Neural progenitor cell (in vitro differentiated cells): ENCODE measurements around the gene SIPA1L2. TPM values are rescaled to one million over a fixed set of nuclear protein-coding genes. Genes with fewer than 3 reads are reported as not detected.

ENCODE experiments used
- DNase-seq: peaks from one replicate; pipeline ENCODE4 v3.0.0-alpha.2; 2016; ENCODE audit warnings: low spot score
- H2AFZ ChIP-seq: fragments of 200-600 bp; sonication (generic); replicated peaks from 2 replicates; pipeline ENCODE4 v1.6.1; 2016; ENCODE audit warnings: antibody characterized with exemption
- H3F3A ChIP-seq: fragments of 200-600 bp; sonication (generic); 2 replicates; pipeline ENCODE4 v1.6.1; 2016; ENCODE audit warnings: antibody characterized with exemption, low read depth
- H3K27ac ChIP-seq: fragments of 200-600 bp; sonication (generic); 2 replicates; pipeline ENCODE4 v1.5.1; 2016; ENCODE audit warnings: mild to moderate bottlenecking
- H3K27me3 ChIP-seq: fragments of 200-600 bp; sonication (generic); 2 replicates; pipeline ENCODE4 v1.6.1; 2016; ENCODE audit warnings: mild to moderate bottlenecking, moderate library complexity
- H3K36me3 ChIP-seq: fragments of 200-600 bp; sonication (generic); 2 replicates; pipeline ENCODE4 v1.5.1; 2016
- H3K4me1 ChIP-seq: fragments of 200-600 bp; sonication (generic); 2 replicates; pipeline ENCODE4 v1.6.1; 2016; ENCODE audit warnings: mixed run types
- H3K4me2 ChIP-seq: fragments of 200-600 bp; sonication (generic); 2 replicates; pipeline ENCODE4 v1.6.1; 2016
- H3K4me3 ChIP-seq: fragments of 200-600 bp; sonication (generic); 2 replicates; pipeline ENCODE4 v1.5.1; 2016
- H3K79me2 ChIP-seq: fragments of 200-600 bp; sonication (generic); 2 replicates; pipeline ENCODE4 v1.6.1; 2016; ENCODE audit warnings: low read depth
- H3K9ac ChIP-seq: fragments of 200-600 bp; sonication (generic); 2 replicates; pipeline ENCODE4 v1.6.1; 2016
- H3K9me3 ChIP-seq: fragments of 200-600 bp; sonication (generic); 2 replicates; pipeline ENCODE4 v1.5.1; 2016; ENCODE audit warnings: low read depth
- H4K20me1 ChIP-seq: fragments of 200-600 bp; sonication (generic); 2 replicates; pipeline ENCODE4 v1.6.1; 2016; ENCODE audit warnings: low read depth
- H3K27ac Mint-ChIP-seq: 3 replicates; pipeline ENCODE4 v1.8.0; 2021; ENCODE audit warnings: mixed read lengths
- H3K27me3 Mint-ChIP-seq: 2 replicates; pipeline ENCODE4 v1.8.0; 2022; ENCODE audit warnings: low read depth, mild to moderate bottlenecking, inconsistent platforms, moderate library complexity, mixed read lengths; ENCODE audit not compliant: insufficient read depth
- H3K36me3 Mint-ChIP-seq: 3 replicates; pipeline ENCODE4 v1.8.0; 2021; ENCODE audit warnings: mixed read lengths
- H3K4me1 Mint-ChIP-seq: 3 replicates; pipeline ENCODE4 v1.8.0; 2021; ENCODE audit warnings: mixed read lengths
- H3K4me3 Mint-ChIP-seq: 3 replicates; pipeline ENCODE4 v1.8.0; 2021; ENCODE audit warnings: mild to moderate bottlenecking, moderate library complexity, mixed read lengths
- H3K9me3 Mint-ChIP-seq: 3 replicates; pipeline ENCODE4 v1.8.0; 2020; ENCODE audit warnings: mixed read lengths
- CTCF ChIP-seq: fragments of 200-600 bp; sonication (generic); IDR thresholded peaks from 2 replicates; pipeline ENCODE4 v1.5.1; 2017; ENCODE audit warnings: antibody characterized with exemption, mild to moderate bottlenecking
- EZH2 ChIP-seq: fragments of 200-600 bp; sonication (generic); IDR thresholded peaks from 2 replicates; pipeline ENCODE4 v1.6.1; 2017; ENCODE audit warnings: antibody characterized with exemption, mild to moderate bottlenecking, moderate library complexity
- EZH2phosphoT487 ChIP-seq: fragments of 200-600 bp; sonication (generic); IDR thresholded peaks from 2 replicates; pipeline ENCODE4 v1.6.1; 2017; ENCODE audit warnings: antibody characterized with exemption
- total RNA-seq: library from RNA; depleted of rRNA; stranded (reverse); fragments of >200 nt; gene quantifications from 2 replicates; pipeline ENCODE4 v1.2.3, GENCODE V29; 2015; ENCODE audit warnings: low replicate concordance

SIPA1L2 gene, protein sequence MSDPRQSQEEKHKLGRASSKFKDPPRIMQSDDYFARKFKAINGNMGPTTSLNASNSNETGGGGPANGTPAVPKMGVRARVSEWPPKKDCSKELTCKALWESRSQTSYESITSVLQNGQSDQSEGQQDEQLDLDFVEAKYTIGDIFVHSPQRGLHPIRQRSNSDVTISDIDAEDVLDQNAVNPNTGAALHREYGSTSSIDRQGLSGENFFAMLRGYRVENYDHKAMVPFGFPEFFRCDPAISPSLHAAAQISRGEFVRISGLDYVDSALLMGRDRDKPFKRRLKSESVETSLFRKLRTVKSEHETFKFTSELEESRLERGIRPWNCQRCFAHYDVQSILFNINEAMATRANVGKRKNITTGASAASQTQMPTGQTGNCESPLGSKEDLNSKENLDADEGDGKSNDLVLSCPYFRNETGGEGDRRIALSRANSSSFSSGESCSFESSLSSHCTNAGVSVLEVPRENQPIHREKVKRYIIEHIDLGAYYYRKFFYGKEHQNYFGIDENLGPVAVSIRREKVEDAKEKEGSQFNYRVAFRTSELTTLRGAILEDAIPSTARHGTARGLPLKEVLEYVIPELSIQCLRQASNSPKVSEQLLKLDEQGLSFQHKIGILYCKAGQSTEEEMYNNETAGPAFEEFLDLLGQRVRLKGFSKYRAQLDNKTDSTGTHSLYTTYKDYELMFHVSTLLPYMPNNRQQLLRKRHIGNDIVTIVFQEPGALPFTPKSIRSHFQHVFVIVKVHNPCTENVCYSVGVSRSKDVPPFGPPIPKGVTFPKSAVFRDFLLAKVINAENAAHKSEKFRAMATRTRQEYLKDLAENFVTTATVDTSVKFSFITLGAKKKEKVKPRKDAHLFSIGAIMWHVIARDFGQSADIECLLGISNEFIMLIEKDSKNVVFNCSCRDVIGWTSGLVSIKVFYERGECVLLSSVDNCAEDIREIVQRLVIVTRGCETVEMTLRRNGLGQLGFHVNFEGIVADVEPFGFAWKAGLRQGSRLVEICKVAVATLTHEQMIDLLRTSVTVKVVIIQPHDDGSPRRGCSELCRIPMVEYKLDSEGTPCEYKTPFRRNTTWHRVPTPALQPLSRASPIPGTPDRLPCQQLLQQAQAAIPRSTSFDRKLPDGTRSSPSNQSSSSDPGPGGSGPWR (N-terminal part only)
- total RNA-seq: 19.5 and 24.8 TPM in 2 replicates

DNA sequence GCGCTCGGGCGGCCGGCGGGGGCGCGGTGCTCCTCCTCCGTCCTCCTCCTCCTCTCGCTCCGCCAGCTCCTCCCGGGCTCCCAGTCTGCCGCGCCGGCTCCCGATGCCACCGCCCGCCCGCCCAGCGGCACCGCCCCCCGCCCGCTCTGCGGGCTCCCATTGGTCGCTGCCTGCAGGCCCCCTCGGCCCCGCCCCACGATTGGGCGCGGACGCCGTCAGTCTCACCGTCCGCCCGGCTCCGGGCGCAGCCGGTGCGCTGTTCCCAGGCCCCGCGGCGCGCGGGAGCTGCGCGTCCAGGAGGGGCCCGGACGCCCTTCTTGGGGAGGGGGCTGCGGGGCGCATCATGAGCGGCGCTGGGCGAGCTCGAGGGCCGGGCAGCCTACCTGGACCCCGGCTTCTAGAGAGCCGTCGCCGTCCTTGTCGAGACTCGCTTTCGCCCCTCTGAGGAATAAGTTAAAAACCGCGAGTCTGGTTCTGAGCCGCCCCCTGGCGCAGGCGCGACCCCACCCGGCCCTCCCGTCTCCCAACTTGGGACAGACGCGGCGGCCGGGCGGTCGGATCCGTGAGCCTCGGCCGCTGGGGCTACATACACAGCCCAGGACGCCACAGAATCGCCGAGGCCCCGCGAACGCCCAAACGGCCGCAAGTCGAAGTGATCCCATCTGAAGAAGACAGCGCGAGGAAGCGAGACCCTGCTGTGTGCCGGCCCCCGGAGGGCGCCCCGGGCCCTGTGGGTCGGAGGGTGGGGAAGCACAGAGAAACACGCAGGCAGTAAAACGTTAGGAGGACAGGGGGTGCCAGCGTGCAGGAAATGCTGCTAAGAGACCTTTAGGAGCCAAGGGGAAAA is at the start of gene SIPA1L2:
Gene SIPA1L2 (minus strand): TSS at position 87 of the 847 bp plus-strand sequence. CDS start 114,794 bp downstream, outside the sequence.
- Histone ChIP-seq H4K20me1 (peaks cover 17% of the 10 kb centered on the region), H3K9me3 (no peaks in the 10 kb centered on the region), H3K36me3 (no peaks in the 10 kb centered on the region), H3K4me2 (peak within 1 kb of the TSS; percentile 96), H3F3A (peaks cover 7% of the 10 kb centered on the region), H3K79me2 (peaks cover 38% of the 10 kb centered on the region), H3K9ac (peak within 1 kb of the TSS; percentile 36), H2AFZ (peak within 1 kb of the TSS; percentile 94), H3K4me3 (peak within 1 kb of the TSS; percentile 87), H3K27me3 (peaks cover 36% of the 10 kb centered on the region), H3K4me1 (peaks cover 12% of the 10 kb centered on the region), H3K27ac (peak within 1 kb of the TSS; percentile 66)
- TF ChIP-seq EZH2: no peak
- no peak for TF ChIP-seq EZH2phosphoT487
- TF ChIP-seq CTCF: peak; percentile 64
- peak within 1 kb of the TSS; percentile 92 for H3K27ac Mint-ChIP-seq
- peaks cover 2% of the 10 kb centered on the region for H3K9me3 Mint-ChIP-seq
- DNase-seq: peak; percentile 98
- peaks cover 32% of the 10 kb centered on the region for H3K4me1 Mint-ChIP-seq
- H3K36me3 Mint-ChIP-seq: peaks cover 10% of the 10 kb centered on the region
- peak within 1 kb of the TSS; percentile 99 for H3K4me3 Mint-ChIP-seq
- peaks cover 3% of the 10 kb centered on the region for H3K27me3 Mint-ChIP-seq

- H3K4me2 ChIP-seq: no peak overlapping the region
- H3K9ac ChIP-seq: no peak overlapping the region
- no peaks in the 10 kb centered on the region for H3K79me2 ChIP-seq
- H3F3A ChIP-seq: no peaks in the 10 kb centered on the region
- TF ChIP-seq EZH2 (no peak), EZH2phosphoT487 (no peak), CTCF (no peak)
- H3K4me3 Mint-ChIP-seq: no peak overlapping the region
- H3K36me3 ChIP-seq: no peaks in the 10 kb centered on the region
- H3K9me3 ChIP-seq: no peaks in the 10 kb centered on the region
- no peak overlapping the region for H3K27ac ChIP-seq
- H3K36me3 Mint-ChIP-seq: no peaks in the 10 kb centered on the region
- H3K27ac Mint-ChIP-seq: no peak overlapping the region
- DNase-seq: no peak
- peaks cover 3% of the 10 kb centered on the region for H3K9me3 Mint-ChIP-seq
- no peaks in the 10 kb centered on the region for H3K27me3 ChIP-seq
- no peak overlapping the region for H2AFZ ChIP-seq
- H3K4me1 Mint-ChIP-seq: peaks cover 2% of the 10 kb centered on the region
- peaks cover 10% of the 10 kb centered on the region for H3K4me1 ChIP-seq
- H3K4me3 ChIP-seq: no peak overlapping the region
- H3K27me3 Mint-ChIP-seq: no peaks in the 10 kb centered on the region
- no peaks in the 10 kb centered on the region for H4K20me1 ChIP-seq
These were observed 48.4 kb upstream of the SIPA1L2 start for GRCh38 chr1:232678185-232678886.
